B cell (primary cell): ENCODE measurements around the gene CYP26A1. TPM values are rescaled to one million over a fixed set of nuclear protein-coding genes. Genes with fewer than 3 reads are reported as not detected.

Experiments
- ATAC-seq: fragments of 200-7000 bp; cut with Tn5 transposase; one replicate; pipeline ENCODE4 v1.10.0; 2021; ENCODE audit warnings: low read depth, mild to moderate bottlenecking, moderate number of reproducible peaks, moderate library complexity
- CTCF ChIA-PET: fragments of 350-600 bp; sonication (Branson Sonifier 250); formaldehyde crosslinking; loops from one replicate; lab custom pipeline; 2021; ENCODE audit warnings: antibody characterized with exemption, inconsistent platforms; lab: Charles Lee
- POLR2A ChIA-PET: fragments of 350-600 bp; sonication (Branson Sonifier 250); formaldehyde crosslinking; loops from one replicate; lab custom pipeline; 2021; ENCODE audit warnings: antibody characterized with exemption; lab: Charles Lee
- DNase-seq: peaks from one replicate; pipeline ENCODE4 v3.0.0; 2013
- H2AFZ ChIP-seq: 2 replicates; pipeline ENCODE4 v1.6.1; 2012; ENCODE audit warnings: mild to moderate bottlenecking, low read depth, low read length; ENCODE audit not compliant: insufficient read depth, poor library complexity, severe bottlenecking
- H3K27ac ChIP-seq, 2 donors: 1 replicate in 1 of 2; 2 replicates in 1 of 2; pipeline ENCODE4 v1.5.1; 2012 to 2013; ENCODE audit warnings: low read length in 2 of 2, mild to moderate bottlenecking in 2 of 2, moderate library complexity in 1 of 2
- H3K27me3 ChIP-seq, 4 experiments: fragments of 200-600 bp in 1 of 4; sonication (generic) in 1 of 4; replicated peaks in 1 of 4; 1 replicate in 2 of 4; 2 replicates in 2 of 4; pipeline versions ENCODE4 v1.6.1 to v1.7.0; 2013 to 2016; ENCODE audit warnings: low read length in 3 of 4, mild to moderate bottlenecking in 2 of 4, mixed read lengths in 1 of 4, moderate library complexity in 1 of 4; ENCODE audit not compliant: insufficient read depth in 4 of 4, control insufficient read depth in 3 of 4; ENCODE audit errors: control extremely low read depth in 1 of 4
- H3K36me3 ChIP-seq, 2 experiments: replicated peaks in 1 of 2; 1 replicate in 1 of 2; 2 replicates in 1 of 2; pipeline versions ENCODE4 v1.6.1 to v1.7.1; 2013; ENCODE audit warnings: low read length in 1 of 2; ENCODE audit not compliant: insufficient read depth in 2 of 2, control insufficient read depth in 1 of 2; ENCODE audit errors: control extremely low read depth in 1 of 2, extremely low read depth in 1 of 2
- H3K4me1 ChIP-seq, 2 donors: fragments of 200-600 bp in 1 of 2; sonication (generic) in 1 of 2; 1 replicate in 1 of 2; 2 replicates in 1 of 2; pipeline versions ENCODE4 v1.5.1 to v1.6.1; 2013 to 2017; ENCODE audit warnings: low read length in 2 of 2; ENCODE audit not compliant: control insufficient read depth in 2 of 2, insufficient read depth in 2 of 2
- H3K4me2 ChIP-seq: replicated peaks from 2 replicates; pipeline ENCODE3; 2012; ENCODE audit warnings: mild to moderate bottlenecking, low read depth, low read length; ENCODE audit not compliant: poor library complexity, severe bottlenecking
- H3K4me3 ChIP-seq, 5 experiments: fragments of 200-600 bp in 1 of 5; sonication (generic) in 1 of 5; 1 replicate in 3 of 5; 2 replicates in 2 of 5; pipeline versions ENCODE4 v1.5.1 to v1.7.0; 2011 to 2016; ENCODE audit warnings: low read length in 4 of 5, mild to moderate bottlenecking in 4 of 5, low read depth in 2 of 5, control low read depth in 1 of 5, moderate library complexity in 1 of 5; ENCODE audit not compliant: insufficient read depth in 1 of 5; ENCODE audit errors: control extremely low read depth in 1 of 5, extremely low read depth in 1 of 5
- H3K79me2 ChIP-seq: fragments of 200-600 bp; sonication (generic); one replicate; pipeline ENCODE4 v1.6.0; 2016; ENCODE audit warnings: low read length; ENCODE audit not compliant: control insufficient read depth, insufficient read depth
- H3K9ac ChIP-seq: fragments of 200-600 bp; sonication (generic); 2 replicates; pipeline ENCODE4 v1.6.1; 2017; ENCODE audit warnings: mild to moderate bottlenecking, low read length, moderate library complexity
- H3K9me3 ChIP-seq, 3 donors: one replicate each; pipeline versions ENCODE4 v1.6.1 to v1.7.1; 2013; ENCODE audit warnings: low read length in 2 of 3; ENCODE audit not compliant: control insufficient read depth in 2 of 3, insufficient read depth in 1 of 3; ENCODE audit errors: control extremely low read depth in 1 of 3
- H4K20me1 ChIP-seq: 2 replicates; pipeline ENCODE4 v1.6.0; 2012; ENCODE audit warnings: mild to moderate bottlenecking, low read length; ENCODE audit not compliant: insufficient read depth, control insufficient read depth, poor library complexity, severe bottlenecking
- H3K27ac Mint-ChIP-seq: one replicate; pipeline ENCODE4 v1.8.0; 2021; ENCODE audit warnings: mixed read lengths
- H3K27me3 Mint-ChIP-seq: one replicate; pipeline ENCODE4 v1.8.0; 2021; ENCODE audit warnings: mixed read lengths
- H3K4me1 Mint-ChIP-seq: one replicate; pipeline ENCODE4 v1.8.0; 2021; ENCODE audit warnings: mixed read lengths
- H3K4me3 Mint-ChIP-seq: one replicate; pipeline ENCODE4 v1.8.0; 2021; ENCODE audit warnings: mixed read lengths
- H3K9me3 Mint-ChIP-seq: one replicate; pipeline ENCODE4 v1.8.0; 2022; ENCODE audit warnings: mixed read lengths; ENCODE audit not compliant: insufficient read depth
- CTCF ChIP-seq: fragments of 200-600 bp; IDR thresholded peaks from one replicate; pipeline ENCODE4 v1.8.0; 2022; ENCODE audit warnings: antibody characterized with exemption, mild to moderate bottlenecking
- EZH2 ChIP-seq: IDR thresholded peaks from 2 replicates; pipeline ENCODE4 v1.6.1; 2012; ENCODE audit warnings: borderline replicate concordance, low read depth, mild to moderate bottlenecking, moderate library complexity, low read length; ENCODE audit not compliant: insufficient read depth, poor library complexity, severe bottlenecking
- WGBS: methylation state at CpG from one replicate; pipeline ENCODE4 v1.1.5; 2013; ENCODE audit warnings: missing lambda C conversion rate; ENCODE audit not compliant: insufficient coverage; 5-methylcytosine and 5-hydroxymethylcytosine counted together
- intact Hi-C: fragments of 100-400 bp; cut with micrococcal nuclease; formaldehyde crosslinking; loops from one replicate; pipeline ENCODE4 v1.10.0; 2022
- polyA plus RNA-seq: library from polyadenylated mRNA; depleted of rRNA; stranded (reverse); fragments of >200 nt; gene quantifications from 2 replicates; pipeline ENCODE4 v1.2.3, GENCODE V29; 2012
- total RNA-seq, 2 donors: library from RNA; stranded (reverse); fragments of 120-200 nt in 1 of 2; gene quantifications; 1 replicate in 1 of 2; 2 replicates in 1 of 2; pipeline versions ENCODE4 v1.2.3 to v1.2.4, GENCODE V29; 2013 to 2022

Gene CYP26A1
- total and polyA plus RNA-seq, 2 donors (not counting 1 experiment from before 2014, with no cell fraction given), result not detected

DNA sequence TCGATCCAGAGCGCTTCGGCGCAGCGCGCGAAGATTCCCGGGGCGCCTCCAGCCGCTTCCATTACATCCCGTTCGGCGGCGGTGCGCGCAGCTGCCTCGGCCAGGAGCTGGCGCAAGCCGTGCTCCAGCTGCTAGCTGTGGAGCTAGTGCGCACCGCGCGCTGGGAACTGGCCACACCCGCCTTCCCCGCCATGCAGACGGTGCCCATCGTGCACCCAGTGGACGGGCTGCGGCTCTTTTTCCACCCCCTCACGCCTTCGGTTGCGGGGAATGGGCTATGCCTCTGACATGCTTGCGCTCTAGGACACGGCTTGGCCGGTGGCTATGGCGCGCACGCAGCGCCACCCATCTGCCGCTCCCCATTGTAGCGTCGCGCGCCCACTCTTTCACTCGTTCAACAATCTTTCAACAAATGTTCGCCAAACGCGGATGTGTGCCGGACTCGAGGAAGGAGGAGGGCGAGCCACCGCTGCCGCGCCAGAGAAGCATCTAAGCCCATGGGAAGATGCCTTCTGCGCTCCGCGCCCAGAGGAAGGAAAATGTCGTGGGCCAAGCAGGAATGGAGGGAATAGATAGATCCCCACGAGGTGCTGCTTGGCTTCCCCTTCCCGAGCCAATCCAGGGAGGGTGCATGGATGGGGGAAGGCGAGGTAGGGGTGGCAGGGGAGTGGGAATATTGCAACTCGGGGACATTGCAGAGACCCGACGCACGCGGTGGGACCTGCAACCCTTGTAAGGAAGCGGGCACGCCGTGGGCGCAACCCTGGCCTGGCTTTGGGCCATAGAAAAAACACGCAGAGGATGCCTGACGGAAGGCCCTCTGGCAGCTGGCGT is 5.1 kb upstream of the CYP26A1 start:
- no peaks in the 10 kb centered on the region for H3K79me2 ChIP-seq
- H3K4me3 ChIP-seq, result no peak overlapping the region
- POLR2A ChIA-PET, result no interaction called here
- H2AFZ ChIP-seq, result no peak overlapping the region
- no peak overlapping the region for H3K9ac ChIP-seq
- no peaks in the 10 kb centered on the region for H4K20me1 ChIP-seq
- CTCF ChIA-PET, result interaction anchor here (0.6 kb wide), 1 partner anchor 738 kb away, joined by 3 read pairs; no protein-coding TSS in a partner anchor
- H3K9me3 ChIP-seq, result peaks cover 0 to 3% (median 0%) of the 10 kb centered on the region in 3 donors
- H3K4me3 Mint-ChIP-seq, result no peak overlapping the region
- ATAC-seq (no peak), DNase-seq (peak; percentile 24)
- WGBS, result 7% methylated on average over 70 of the region's 73 CpGs
- peaks cover 37% of the 10 kb centered on the region for H3K4me1 Mint-ChIP-seq
- TF ChIP-seq EZH2, result no peak
- TF ChIP-seq CTCF, result no peak
- H3K27ac Mint-ChIP-seq, result no peak overlapping the region
- intact Hi-C loops, result no loop called here
- no peaks in the 10 kb centered on the region for H3K9me3 Mint-ChIP-seq
- H3K4me2 ChIP-seq, result no peak overlapping the region
- H3K27ac ChIP-seq, result no peak overlapping the region
- H3K36me3 ChIP-seq, result no peaks in the 10 kb centered on the region
- H3K4me1 ChIP-seq, result peaks cover 30% of the 10 kb centered on the region in 2 donors
- H3K27me3 Mint-ChIP-seq, result peaks cover 71% of the 10 kb centered on the region
- peaks cover 0 to 85% (median 45%) of the 10 kb centered on the region in 4 experiments for H3K27me3 ChIP-seq

DNA sequence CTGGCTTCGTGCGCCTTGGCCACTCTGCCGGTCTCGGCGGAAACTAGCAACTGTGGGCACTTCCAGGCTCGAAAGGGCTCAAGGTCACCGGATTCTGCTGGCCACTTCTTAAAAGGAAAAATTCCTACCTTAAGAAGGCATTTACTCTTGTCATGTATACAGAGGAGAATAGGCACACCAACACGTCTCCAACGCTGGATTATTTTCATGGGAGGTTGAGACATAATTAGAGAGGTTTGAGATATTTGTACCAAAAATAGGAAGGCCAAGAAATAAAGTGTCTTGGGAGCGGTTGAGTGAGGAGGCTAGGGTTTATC is 4.5 kb upstream of the CYP26A1 start:
- Histone ChIP-seq H3K4me3 (no peak overlapping the region), H3K4me2 (no peak overlapping the region), H4K20me1 (no peaks in the 10 kb centered on the region), H3K4me1 (peaks cover 35 to 36% of the 10 kb centered on the region in 2 donors), H3K36me3 (no peaks in the 10 kb centered on the region), H3K9ac (no peak overlapping the region), H2AFZ (no peak overlapping the region), H3K9me3 (peaks cover 0 to 3% (median 0%) of the 10 kb centered on the region in 3 donors), H3K79me2 (no peaks in the 10 kb centered on the region), H3K27ac (no peak overlapping the region), H3K27me3 (peaks cover 0 to 88% (median 46%) of the 10 kb centered on the region in 4 experiments)
- H3K4me3 Mint-ChIP-seq, result no peak overlapping the region
- intact Hi-C loops, result no loop called here
- ATAC-seq (no peak), DNase-seq (no peak)
- peaks cover 69% of the 10 kb centered on the region for H3K27me3 Mint-ChIP-seq
- CTCF ChIA-PET, result no interaction called here
- no peak for TF ChIP-seq EZH2
- no peak for TF ChIP-seq CTCF
- WGBS, result 30% methylated on average over 6 of the region's 10 CpGs
- POLR2A ChIA-PET, result no interaction called here
- no peak overlapping the region for H3K27ac Mint-ChIP-seq
- H3K4me1 Mint-ChIP-seq, result peaks cover 38% of the 10 kb centered on the region
- no peaks in the 10 kb centered on the region for H3K9me3 Mint-ChIP-seq
